Panc1 (cell line): ENCODE data around the gene SNPH.

Experiments
- CTCF ChIP-seq: fragments of 450-650 bp; IDR thresholded peaks from 2 replicates; pipeline ENCODE4 v1.5.1; 2017; ENCODE audit warnings: mild to moderate bottlenecking
- POLR2AphosphoS5 ChIP-seq: IDR thresholded peaks from 2 replicates; pipeline ENCODE4 v1.6.1; 2012; ENCODE audit warnings: mild to moderate bottlenecking, low read depth, low read length, moderate library complexity
- REST ChIP-seq, 2 experiments: IDR thresholded peaks; 2 replicates each; pipeline ENCODE4 v1.6.1; 2011 to 2012; ENCODE audit warnings: low read depth in 2 of 2, control low read depth in 1 of 2, low read length in 1 of 2, mild to moderate bottlenecking in 1 of 2, moderate library complexity in 1 of 2; ENCODE audit not compliant: insufficient read depth in 1 of 2
- SIN3A ChIP-seq: IDR thresholded peaks from 2 replicates; pipeline ENCODE4 v1.6.1; 2012; ENCODE audit warnings: low read depth, mild to moderate bottlenecking, low read length, moderate library complexity, borderline replicate concordance; ENCODE audit not compliant: insufficient read depth

DNA sequence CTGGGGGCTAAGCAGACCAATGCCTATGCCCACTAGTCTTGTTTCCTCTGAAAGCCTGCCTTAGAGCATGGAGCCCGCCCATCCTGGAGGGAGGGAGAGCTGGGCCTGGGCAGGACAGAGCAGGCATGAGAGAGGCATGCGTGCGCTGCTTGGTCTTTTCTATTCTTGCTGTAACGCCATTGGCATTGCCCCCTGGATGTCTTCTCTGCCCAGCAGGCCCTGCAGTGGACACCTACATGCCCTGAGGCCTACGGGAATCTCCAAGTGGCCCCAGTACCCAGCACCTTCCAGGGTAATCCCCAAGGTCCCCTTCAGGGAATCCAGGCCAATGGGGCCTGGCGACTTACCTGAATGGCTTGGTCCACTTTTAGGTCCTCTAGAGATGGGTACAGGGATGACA is 53.9 kb downstream of the SNPH start:
- TF ChIP-seq CTCF (no peak), POLR2AphosphoS5 (no peak), SIN3A (no peak), REST (IDR thresholded peaks at IDR 0.05; ENCODE audit: insufficient read depth in 1 of 2, low read depth in 2 of 2, low read length in 1 of 2) (no peak)
